NCI-H2107 (cell line): Measurements from ENCODE around the gene TENM4.

ENCODE experiments used
- DNase-seq: peaks from one replicate; lab custom pipeline; 2025; lab: John Stamatoyannopoulos, UW

Gene TENM4

DNA sequence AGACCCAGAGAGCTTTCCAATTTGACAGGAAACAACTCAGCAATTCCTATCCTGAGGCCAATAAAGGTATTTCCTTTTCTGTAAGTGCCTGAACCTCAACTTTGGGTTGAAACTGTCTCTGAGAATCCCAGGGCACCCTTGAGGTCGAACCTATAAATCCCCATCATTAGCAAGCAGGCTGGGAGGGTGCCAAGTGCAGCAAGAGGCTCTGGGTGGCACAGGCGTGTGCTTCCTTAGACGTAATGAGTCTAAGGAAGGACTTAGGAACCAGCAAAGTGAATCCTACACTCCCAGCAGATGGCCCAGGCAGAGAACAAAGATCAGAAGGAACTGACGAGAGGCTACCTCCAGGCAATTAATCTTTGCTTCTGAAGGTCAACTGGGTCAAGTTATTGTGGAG lies 631.9 kb downstream of the TENM4 start:
- DNase-seq: no peak

GRCh38 chr11:78807351-78807750 lies 633.5 kb downstream of the TENM4 start:
- no peak for DNase-seq

- DNase-seq: no peak
Observed at GRCh38 chr11:78806214-78807004, 634.4 kb downstream of the TENM4 start.

DNA sequence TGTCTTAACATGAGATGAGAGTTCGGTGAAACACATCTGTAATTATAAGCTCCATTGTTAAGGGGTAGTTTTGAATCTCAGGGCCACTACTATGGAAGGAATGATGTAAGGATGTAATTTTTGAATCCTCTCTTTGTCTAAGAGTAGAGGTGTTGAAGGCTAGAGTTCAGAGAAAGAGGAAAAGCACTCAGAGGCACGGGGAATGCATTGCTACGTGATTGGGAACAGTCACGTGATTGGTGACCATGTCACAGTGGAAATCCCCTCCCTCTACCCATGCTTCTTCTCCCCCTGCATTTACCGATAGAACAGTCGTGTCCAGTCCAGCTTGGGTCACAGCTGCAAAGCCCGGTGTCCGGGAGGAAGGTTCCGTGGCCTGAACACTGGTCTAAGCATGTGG lies 635.8 kb downstream of the TENM4 start:
- DNase-seq: no peak

DNA sequence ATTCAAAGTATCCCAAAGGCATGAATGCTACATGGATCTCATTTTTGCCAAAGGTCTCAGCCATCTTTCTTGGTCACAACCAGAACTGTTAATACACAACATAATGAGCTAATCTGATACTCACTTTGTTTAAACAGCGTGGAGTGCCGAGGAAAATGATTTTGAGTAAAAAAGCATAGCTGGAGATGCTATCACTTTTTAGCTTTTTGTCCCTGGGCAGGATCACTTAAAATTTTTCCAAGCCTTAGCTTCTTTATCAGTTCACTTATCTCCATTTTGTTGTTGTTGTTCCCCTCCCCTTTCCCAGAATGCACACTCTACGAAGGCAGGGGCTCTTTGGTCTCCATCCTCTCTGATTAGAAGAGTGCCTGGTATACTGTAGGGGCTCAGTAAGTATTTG lies 636.8 kb downstream of the TENM4 start:
- no peak for DNase-seq

GRCh38 chr11:78802058-78802761 lies 638.6 kb downstream of the TENM4 start:
- DNase-seq: no peak

- no peak for DNase-seq
Observed at GRCh38 chr11:78801161-78801884, 639.5 kb downstream of the TENM4 start.

DNA sequence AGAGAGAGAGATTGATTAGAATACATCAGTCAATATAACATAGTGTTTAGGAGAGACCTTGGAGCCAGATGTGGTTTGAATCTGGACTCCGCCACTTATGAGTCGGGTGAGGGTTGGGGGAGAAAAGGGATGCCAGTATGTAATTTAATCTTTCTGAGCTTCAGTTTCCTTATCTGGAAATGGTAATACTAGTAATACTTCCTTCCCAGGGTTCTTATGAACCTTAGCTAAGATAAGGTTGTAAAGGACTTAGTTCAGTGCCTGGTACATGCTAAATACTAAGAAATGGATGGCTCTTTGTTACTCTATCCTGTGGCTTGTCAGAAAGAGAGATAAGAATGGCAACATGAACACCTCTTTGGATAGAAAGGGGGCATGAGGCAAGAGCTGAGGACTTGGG lies 640.1 kb downstream of the TENM4 start:
- no peak for DNase-seq

DNA sequence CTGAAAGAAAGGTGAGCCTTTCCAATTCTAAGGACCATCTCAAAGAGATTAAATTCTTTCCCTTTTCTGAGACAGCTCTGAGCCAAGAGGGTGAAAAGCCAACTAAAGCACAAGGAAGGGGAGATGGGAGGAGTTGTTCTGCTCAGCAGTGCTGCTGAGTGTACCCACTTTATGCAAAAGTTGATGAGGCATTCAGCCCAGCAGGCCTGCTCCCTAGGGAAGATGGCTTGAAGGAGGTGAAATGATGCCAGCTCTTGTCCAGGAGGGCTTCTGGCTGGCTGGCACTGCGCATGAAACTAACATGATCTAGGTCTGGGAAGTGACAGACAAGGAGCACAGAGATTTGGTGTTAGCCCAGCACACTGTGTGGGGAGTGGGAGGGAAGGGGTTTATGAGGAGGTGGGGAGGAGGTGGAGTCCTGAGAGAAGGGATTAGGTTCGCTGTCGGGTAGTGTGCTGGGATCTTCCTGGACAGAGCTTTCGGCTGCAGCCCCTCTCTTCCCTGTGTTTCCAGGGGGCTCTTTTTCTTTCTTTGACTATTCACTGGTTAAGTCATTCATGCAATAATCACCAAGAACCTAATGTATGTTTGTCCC lies 640.6 kb downstream of the TENM4 start:
- no peak for DNase-seq

DNA sequence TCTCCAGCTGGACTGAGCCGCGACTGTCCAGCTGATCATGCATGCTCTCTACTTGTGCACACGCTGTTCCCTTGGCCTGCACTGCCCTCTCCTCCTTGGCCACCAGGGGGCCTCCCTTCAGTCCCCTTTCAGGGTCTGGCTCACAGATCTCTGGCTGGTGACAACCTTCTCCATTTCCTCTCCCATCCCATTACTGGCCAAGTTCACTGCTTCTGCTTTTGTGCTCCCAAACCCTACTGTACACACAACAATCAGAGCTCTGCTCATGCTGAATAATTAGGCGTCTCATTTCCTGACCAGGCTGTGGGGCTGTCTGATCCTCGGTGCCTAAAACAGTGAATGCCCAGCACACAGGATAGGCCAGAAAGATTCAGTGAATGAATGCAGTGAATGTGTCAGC lies 642.2 kb downstream of the TENM4 start:
- DNase-seq: no peak

DNA sequence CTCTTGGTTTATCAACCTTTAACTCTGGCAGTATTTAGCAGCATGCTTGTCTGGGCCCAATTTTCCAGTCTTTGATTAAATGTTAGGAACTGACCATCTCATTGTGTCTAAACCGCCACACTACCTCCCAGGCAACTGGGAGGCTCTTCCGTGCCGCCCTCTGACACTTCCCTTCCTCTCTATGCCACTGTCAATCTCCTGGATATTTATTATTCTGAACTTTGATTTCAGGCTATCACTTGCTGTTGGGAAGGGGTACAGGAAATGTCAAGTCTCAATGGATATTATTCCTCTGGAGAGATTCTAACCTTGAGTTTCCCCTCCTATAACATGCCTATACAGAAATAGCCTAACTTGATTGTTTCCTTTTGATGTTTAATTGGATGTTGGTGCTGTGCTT lies 643.3 kb downstream of the TENM4 start:
- no peak for DNase-seq

DNA sequence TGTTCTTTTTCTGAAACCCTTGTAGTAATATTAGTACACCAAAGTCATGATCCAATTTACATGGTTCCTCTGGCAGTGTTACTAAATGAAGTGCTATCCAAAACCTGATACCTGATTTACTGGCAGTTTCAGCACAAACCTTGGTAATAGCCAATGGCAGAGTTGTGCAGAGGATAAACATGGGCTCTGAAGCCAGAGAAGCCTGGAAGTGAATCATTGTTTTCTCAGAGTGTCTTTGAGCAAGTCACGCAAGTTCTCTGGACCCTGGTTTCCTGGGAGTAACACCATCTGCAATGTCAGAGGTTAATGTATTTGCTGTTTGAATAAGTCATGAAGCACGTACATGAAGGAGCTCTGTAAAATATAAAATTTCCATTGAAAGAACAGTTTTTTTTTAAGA lies 643.9 kb downstream of the TENM4 start:
- no peak for DNase-seq

DNA sequence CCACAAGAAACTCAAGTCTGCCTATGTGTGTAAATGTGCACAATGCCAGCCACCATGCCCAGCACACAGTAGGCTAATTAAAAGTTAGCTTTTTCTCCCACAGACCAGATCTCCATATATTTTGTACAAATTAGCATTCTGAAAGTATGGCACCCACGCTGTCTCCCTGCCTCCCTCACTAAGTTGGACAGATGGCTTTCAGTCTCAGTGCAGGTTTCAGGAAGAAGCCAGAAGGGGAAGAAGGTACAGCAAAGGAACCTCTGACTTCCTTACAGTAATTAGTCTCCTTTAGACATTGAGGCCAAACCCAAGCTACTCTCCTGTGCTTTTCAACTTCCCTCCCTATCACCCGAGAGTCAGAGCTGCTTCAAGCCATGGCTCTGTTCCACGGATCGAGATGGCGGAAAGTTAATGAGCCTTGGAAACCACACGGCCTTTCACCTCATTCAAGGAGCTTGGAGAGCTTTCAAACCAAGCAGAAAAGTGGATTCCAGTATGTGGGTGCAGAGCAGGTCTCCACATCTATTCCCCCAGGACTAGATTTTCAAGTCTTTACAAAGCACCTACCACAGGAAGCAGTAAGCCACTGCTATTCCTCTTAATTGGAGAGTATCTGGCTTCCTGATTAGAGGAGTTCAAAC lies 645.1 kb downstream of the TENM4 start:
- peak; percentile 77 for DNase-seq

DNA sequence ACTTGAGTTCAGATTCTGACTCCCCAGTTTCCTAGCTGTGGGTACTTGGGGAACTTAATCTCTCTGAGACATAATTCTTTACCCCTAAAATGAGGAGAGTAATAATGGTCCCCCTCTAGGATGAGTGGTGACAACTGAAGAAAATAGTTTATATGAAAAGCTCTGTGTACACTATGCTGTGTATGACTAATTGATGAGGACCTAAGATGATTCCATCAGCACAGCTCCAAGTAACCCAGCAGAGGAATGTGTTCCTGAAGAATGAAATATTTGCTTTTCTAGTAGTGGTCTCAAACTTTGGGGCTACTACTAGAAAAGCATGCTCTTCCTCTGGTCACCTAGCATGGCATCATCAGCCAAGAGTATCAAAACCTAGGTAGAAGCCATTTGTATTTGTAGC lies 648.9 kb downstream of the TENM4 start:
- DNase-seq: no peak

DNA sequence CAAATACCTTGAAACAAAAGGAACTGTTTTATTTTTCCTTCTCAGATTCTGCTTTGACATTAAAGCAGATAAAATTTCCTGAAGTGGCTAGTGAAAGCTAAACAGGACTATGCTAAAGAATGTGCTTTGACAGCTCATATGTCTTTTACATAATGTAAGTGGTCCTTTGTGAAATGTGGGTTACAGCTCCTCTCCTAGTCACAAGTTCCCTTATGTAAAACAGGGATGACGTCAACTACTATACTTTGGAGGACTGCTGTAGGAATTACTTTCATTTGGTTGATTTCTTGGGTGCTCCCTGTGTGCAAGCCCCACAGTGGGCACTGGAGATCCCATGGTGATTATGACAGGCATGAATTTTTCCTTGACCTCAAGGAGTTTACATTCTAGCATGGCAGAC lies 649.6 kb downstream of the TENM4 start:
- no peak for DNase-seq

- no peak for DNase-seq
Observed at GRCh38 chr11:78790784-78791183, 650.0 kb downstream of the TENM4 start.

GRCh38 chr11:78789375-78789774 lies 651.5 kb downstream of the TENM4 start:
- no peak for DNase-seq

DNA sequence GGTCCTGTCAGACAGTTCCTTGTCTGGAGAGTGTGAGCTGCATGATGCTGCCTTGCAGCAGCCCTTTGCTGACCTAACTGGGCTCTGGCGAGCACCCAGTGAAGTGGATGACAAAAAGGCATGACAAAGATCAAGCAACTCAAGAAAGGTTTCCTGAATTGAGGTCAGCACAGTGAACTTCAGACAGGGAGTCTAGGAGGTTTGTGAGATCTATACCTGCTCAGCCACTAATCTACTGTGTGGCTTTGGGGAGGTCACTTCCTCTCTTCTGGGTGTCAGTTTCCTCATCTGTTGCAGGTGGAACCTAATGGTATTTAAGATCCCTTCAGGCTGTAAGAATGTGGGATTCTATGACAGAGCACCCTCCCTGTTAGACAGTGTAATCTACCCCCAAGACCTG lies 652.3 kb downstream of the TENM4 start:
- DNase-seq: no peak

- no peak for DNase-seq
Observed at GRCh38 chr11:78787696-78788095, 653.1 kb downstream of the TENM4 start.

DNA sequence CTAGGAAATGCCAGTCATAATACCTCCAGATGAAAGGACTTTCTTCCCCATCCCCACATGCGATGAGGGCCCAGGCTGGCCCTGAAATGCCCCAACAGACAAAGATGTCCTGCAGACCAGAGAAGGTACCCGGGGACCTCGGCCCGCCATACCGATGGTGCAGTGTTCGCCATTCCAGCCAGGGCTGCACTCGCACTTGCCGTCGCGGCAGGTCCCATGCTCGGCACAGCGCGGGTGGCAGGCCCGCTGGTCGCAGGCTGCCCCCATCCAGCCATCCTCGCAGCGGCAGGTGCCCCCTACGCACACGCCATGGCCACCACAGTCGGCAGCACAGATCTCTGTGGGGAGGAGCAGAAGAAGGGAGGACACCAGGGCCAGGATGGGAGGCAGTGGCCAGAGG lies 654.1 kb downstream of the TENM4 start:
- DNase-seq: no peak

DNA sequence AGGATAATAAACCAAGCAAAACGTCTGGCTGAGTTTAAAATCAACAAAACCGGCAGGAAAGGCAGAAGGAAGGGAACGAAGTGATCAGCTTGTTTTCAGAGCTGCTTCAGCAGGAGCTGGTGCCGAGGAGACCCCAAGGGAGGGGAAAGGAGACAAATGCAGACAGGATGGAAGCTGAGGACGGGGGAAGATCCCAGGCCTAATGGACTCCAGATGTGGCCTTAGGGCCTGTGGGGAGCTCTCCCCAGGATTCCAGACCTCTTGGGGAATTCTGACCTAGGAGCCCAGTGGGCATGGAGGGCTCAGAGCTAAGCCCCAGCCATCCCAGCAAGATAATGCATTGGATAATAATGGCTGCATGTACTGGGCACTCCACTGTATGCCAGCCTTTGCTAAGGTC lies 654.7 kb downstream of the TENM4 start:
- no peak for DNase-seq
